Endodermal cell (in vitro differentiated cells): ENCODE data around the gene SH3BP4. TPM values are rescaled to one million over a fixed set of nuclear protein-coding genes. Genes with fewer than 3 reads are reported as not detected.

Source experiments
- DNase-seq: peaks from one replicate; pipeline ENCODE4 v3.0.0-alpha.2; 2017
- H3K27ac ChIP-seq: 2 replicates; pipeline ENCODE4 v1.5.1; 2013; ENCODE audit warnings: mild to moderate bottlenecking, low read depth, low read length, moderate library complexity
- H3K27me3 ChIP-seq: 2 replicates; pipeline ENCODE4 v1.6.1; 2013; ENCODE audit warnings: mild to moderate bottlenecking, low read length, moderate library complexity; ENCODE audit not compliant: insufficient read depth, control insufficient read depth, poor library complexity, severe bottlenecking
- H3K36me3 ChIP-seq: 2 replicates; pipeline ENCODE4 v1.7.0; 2013; ENCODE audit warnings: mild to moderate bottlenecking, low read length, moderate library complexity; ENCODE audit not compliant: control insufficient read depth, insufficient read depth
- H3K4me1 ChIP-seq: one replicate; pipeline ENCODE4 v1.7.0; 2013; ENCODE audit warnings: low read length; ENCODE audit not compliant: control insufficient read depth, insufficient read depth
- H3K4me3 ChIP-seq: 2 replicates; pipeline ENCODE4 v1.5.1; 2013; ENCODE audit warnings: mild to moderate bottlenecking, low read length, moderate library complexity
- H3K9ac ChIP-seq: 2 replicates; pipeline ENCODE4 v1.6.1; 2013; ENCODE audit warnings: mild to moderate bottlenecking, low read length, moderate library complexity; ENCODE audit not compliant: poor library complexity, severe bottlenecking; ENCODE audit errors: extremely low read depth
- H3K9me3 ChIP-seq: 2 replicates; pipeline ENCODE4 v1.6.1; 2013; ENCODE audit warnings: mild to moderate bottlenecking, low read length, moderate library complexity; ENCODE audit not compliant: control insufficient read depth
- H3K27ac Mint-ChIP-seq: 2 replicates; pipeline ENCODE4 v1.8.0; 2020; ENCODE audit warnings: mixed read lengths
- H3K27me3 Mint-ChIP-seq: 2 replicates; pipeline ENCODE4 v1.8.0; 2021; ENCODE audit warnings: mild to moderate bottlenecking, mixed read lengths; ENCODE audit not compliant: insufficient read depth
- H3K36me3 Mint-ChIP-seq: 2 replicates; pipeline ENCODE4 v1.8.0; 2020; ENCODE audit warnings: low read depth, mixed read lengths
- H3K4me1 Mint-ChIP-seq: 2 replicates; pipeline ENCODE4 v1.8.0; 2020; ENCODE audit warnings: mixed read lengths
- H3K4me3 Mint-ChIP-seq: 2 replicates; pipeline ENCODE4 v1.8.0; 2020; ENCODE audit warnings: mild to moderate bottlenecking, moderate library complexity, mixed read lengths
- H3K9me3 Mint-ChIP-seq: 2 replicates; pipeline ENCODE4 v1.8.0; 2020; ENCODE audit warnings: mild to moderate bottlenecking, mixed read lengths
- CTCF ChIP-seq: fragments of 200-600 bp; sonication (generic); conservative IDR thresholded peaks from 2 replicates; pipeline ENCODE4 v1.5.0; 2021; ENCODE audit warnings: antibody characterized with exemption, mild to moderate bottlenecking
- WGBS, 2 experiments: methylation state at CpG; one replicate each; pipeline versions ENCODE4 v1.1.5 to v1.1.7; 2013; ENCODE audit warnings: missing lambda C conversion rate in 2 of 2, mixed read lengths in 1 of 2; ENCODE audit not compliant: insufficient coverage in 1 of 2, insufficient read length in 1 of 2; 5-methylcytosine and 5-hydroxymethylcytosine counted together
- total RNA-seq, 2 donors: library from RNA; stranded (reverse); fragmentation: NEBNext Ultra II Directional in 1 of 2; extraction: Animal tissue kit (Norgen Biotek cat#: 25700) in 1 of 2; gene quantifications; 2 replicates in 1 of 2; 3 replicates in 1 of 2; pipeline ENCODE4 v1.2.1, GENCODE V29; 2021

SH3BP4 gene
- total RNA-seq, 2 donors from 2014 or later = 49.1 to 53.4 TPM

- Histone ChIP-seq H3K4me1 (peaks cover 50% of the 10 kb centered on the region), H3K27ac (no peak overlapping the region), H3K36me3 (peaks cover 50% of the 10 kb centered on the region), H3K4me3 (no peak overlapping the region), H3K27me3 (no peaks in the 10 kb centered on the region), H3K9ac (no peak overlapping the region), H3K9me3 (no peaks in the 10 kb centered on the region)
- peak overlapping the region; percentile 67 for H3K27ac Mint-ChIP-seq
- H3K4me3 Mint-ChIP-seq = peak overlapping the region; percentile 40
- peaks cover 40% of the 10 kb centered on the region for H3K36me3 Mint-ChIP-seq
- no peaks in the 10 kb centered on the region for H3K9me3 Mint-ChIP-seq
- peaks cover 82% of the 10 kb centered on the region for H3K4me1 Mint-ChIP-seq
- DNase-seq = no peak
- WGBS, 2 experiments = 89 to 90% methylated on average over 14 to 16 of the region's 16 CpGs
- TF ChIP-seq CTCF = no peak
- H3K27me3 Mint-ChIP-seq = no peaks in the 10 kb centered on the region
Observed at GRCh38 chr2:235002198-235003095, 50.6 kb downstream of the SH3BP4 start.

DNA sequence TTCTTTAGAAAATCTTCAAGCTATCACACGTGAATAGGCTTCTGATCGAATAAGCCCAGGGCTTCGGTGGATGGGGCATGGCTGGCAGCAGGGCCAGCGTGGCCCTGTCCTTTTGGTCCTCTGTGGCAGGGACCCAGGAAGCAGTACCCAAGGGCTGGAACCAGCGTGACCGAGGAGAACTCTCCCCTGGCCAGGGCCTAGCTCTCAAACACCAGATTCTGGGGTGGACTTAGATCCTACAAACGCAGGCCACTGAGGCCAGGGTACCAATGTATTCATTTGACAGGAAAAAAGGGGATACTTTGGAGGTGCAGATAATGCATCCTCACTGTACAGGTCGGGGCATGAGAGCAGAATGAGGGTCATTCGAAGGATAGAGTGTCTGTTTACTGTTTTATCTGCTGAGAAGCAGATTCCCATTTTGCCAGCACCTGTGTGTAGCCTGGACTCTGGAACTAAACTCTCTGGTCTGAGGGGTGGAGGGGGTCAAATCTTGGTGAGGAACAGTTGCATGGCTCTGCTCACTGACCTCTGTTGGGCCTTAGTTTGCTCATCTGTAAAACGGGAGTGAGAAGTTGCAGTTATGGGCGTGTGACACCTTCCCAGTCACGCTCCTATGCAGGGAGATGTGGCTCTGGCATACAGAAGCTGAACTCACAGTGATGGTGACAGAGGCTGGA, 51.4 kb downstream of the SH3BP4 start:
- WGBS, 2 experiments = 92 to 96% methylated on average over 7 to 12 of the region's 12 CpGs
- Mint-ChIP-seq H3K4me3 (no peak overlapping the region), H3K27ac (peak overlapping the region; percentile 67), H3K9me3 (no peaks in the 10 kb centered on the region), H3K27me3 (no peaks in the 10 kb centered on the region), H3K4me1 (peaks cover 85% of the 10 kb centered on the region), H3K36me3 (peaks cover 38% of the 10 kb centered on the region)
- H3K27me3 ChIP-seq = no peaks in the 10 kb centered on the region
- no peak for DNase-seq
- TF ChIP-seq CTCF = no peak
- H3K4me3 ChIP-seq = no peak overlapping the region
- H3K36me3 ChIP-seq = peaks cover 51% of the 10 kb centered on the region
- H3K27ac ChIP-seq = no peak overlapping the region
- peaks cover 48% of the 10 kb centered on the region for H3K4me1 ChIP-seq
- no peak overlapping the region for H3K9ac ChIP-seq
- no peaks in the 10 kb centered on the region for H3K9me3 ChIP-seq

- H3K9me3 Mint-ChIP-seq = no peaks in the 10 kb centered on the region
- no peak for DNase-seq
- Histone ChIP-seq H3K36me3 (peaks cover 48% of the 10 kb centered on the region), H3K27me3 (no peaks in the 10 kb centered on the region), H3K9me3 (no peaks in the 10 kb centered on the region), H3K27ac (peak overlapping the region; percentile 90), H3K4me3 (no peak overlapping the region), H3K9ac (no peak overlapping the region), H3K4me1 (peaks cover 38% of the 10 kb centered on the region)
- peaks cover 33% of the 10 kb centered on the region for H3K36me3 Mint-ChIP-seq
- peak overlapping the region; percentile 77 for H3K27ac Mint-ChIP-seq
- WGBS, 2 experiments = 95% methylated on average over 4 to 6 of the region's 6 CpGs
- H3K4me1 Mint-ChIP-seq = peaks cover 82% of the 10 kb centered on the region
- H3K27me3 Mint-ChIP-seq = no peaks in the 10 kb centered on the region
- H3K4me3 Mint-ChIP-seq = no peak overlapping the region
- TF ChIP-seq CTCF = no peak
Observed at GRCh38 chr2:235004329-235004903, 52.6 kb downstream of the SH3BP4 start.
